GM12878 (cell line): ENCODE measurements around the gene SESN3.

Experiments used
- JUND ChIP-seq: IDR thresholded peaks from 2 replicates; pipeline ENCODE4 v1.6.1; 2012; ENCODE audit warnings: low read depth, mild to moderate bottlenecking, low read length, improper control_type of control experiment, moderate library complexity
- TF ChIP-seq, protein P1 (sequence below), 3 experiments: IDR thresholded peaks in 2 of 3; conservative IDR thresholded peaks in 1 of 3; 2 replicates each; pipeline ENCODE4 v1.5.1; 2011; ENCODE audit warnings: low read depth in 3 of 3, low read length in 3 of 3, mild to moderate bottlenecking in 3 of 3, control low read depth in 2 of 3, moderate library complexity in 2 of 3, inconsistent platforms in 1 of 3, mixed read lengths in 1 of 3; ENCODE audit not compliant: control insufficient read depth in 2 of 3, insufficient read depth in 1 of 3; ENCODE audit errors: extremely low read depth in 1 of 3

DNA sequence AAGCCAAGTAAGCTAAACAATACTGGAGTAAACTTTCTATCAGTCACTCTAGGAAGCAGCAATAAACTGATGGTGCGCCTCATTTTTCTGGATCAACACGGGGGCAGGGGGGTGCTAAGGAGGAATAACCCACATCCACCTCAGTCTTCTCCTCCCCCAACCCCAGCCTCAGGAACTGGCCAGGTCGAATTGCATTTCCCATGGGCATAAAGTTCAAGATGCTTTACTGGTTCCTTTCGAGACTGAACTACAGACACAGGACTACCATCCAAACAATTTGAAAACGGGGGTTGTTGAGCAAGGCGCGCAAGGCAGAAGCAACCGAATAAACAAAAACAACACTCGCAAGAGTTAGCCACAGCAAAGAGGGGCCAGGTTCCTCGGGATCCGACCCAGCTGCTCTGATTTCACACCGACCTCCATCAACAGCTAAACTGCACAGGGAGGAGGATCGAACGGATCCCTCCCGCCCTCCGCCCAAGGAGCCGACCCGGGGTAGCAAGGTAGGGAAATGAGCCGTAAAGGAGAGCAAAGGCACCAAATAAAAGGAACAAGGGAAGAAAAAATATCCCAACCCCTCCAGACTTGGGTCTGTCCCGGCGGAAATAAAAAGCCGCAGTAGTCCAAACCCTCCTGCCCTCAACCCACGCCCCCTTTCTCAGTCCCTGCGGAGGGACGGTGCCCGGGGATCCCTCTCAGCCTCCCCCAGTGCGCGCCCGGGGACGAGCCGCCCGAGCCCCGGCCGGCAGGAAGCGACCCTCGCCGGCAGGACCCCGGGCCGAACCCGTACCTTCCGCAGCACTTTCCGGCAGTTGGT lies 801 bp downstream of the SESN3 start:
- TF ChIP-seq, protein P1, sequence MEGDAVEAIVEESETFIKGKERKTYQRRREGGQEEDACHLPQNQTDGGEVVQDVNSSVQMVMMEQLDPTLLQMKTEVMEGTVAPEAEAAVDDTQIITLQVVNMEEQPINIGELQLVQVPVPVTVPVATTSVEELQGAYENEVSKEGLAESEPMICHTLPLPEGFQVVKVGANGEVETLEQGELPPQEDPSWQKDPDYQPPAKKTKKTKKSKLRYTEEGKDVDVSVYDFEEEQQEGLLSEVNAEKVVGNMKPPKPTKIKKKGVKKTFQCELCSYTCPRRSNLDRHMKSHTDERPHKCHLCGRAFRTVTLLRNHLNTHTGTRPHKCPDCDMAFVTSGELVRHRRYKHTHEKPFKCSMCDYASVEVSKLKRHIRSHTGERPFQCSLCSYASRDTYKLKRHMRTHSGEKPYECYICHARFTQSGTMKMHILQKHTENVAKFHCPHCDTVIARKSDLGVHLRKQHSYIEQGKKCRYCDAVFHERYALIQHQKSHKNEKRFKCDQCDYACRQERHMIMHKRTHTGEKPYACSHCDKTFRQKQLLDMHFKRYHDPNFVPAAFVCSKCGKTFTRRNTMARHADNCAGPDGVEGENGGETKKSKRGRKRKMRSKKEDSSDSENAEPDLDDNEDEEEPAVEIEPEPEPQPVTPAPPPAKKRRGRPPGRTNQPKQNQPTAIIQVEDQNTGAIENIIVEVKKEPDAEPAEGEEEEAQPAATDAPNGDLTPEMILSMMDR (IDR thresholded peaks at IDR 0.05 in 2 of 3, conservative IDR thresholded peaks at IDR 0.05 in 1 of 3; ENCODE audit: control insufficient read depth in 2 of 3, extremely low read depth in 1 of 3, insufficient read depth in 1 of 3, low read depth in 3 of 3, low read length in 3 of 3) = no peak
- TF ChIP-seq JUND = no peak
